ENCODE measurements around the gene DDX4.
"Not testable (repeated sequence)": the region's sequence is repeated elsewhere in the genome, so short reads cannot be mapped to it uniquely, and the experiment has no call there.

The DDX4 gene

DNA sequence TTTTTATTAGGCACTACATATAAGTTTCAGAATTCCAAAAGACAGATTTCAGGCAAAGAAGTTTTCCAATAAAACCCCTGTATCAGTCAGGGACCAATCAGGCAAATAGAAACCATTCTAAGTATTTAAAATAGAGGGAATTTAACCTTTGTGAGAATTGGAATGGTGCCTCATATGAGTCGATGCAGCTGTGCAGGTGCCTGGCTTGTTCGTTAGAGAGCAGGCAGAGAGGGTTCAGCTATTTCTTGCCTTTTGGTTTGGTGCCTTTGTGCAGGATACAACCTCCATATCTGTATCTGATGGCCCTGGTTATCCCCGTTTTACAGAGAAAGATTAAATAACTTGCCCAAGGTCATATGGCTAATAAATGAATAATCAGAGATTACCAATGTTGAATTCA lies 6.0 kb upstream of the DDX4 start:
- no peak for DNase-seq

GRCh38 chr5:55732585-55732984 lies 5.3 kb upstream of the DDX4 start:
- no peak for DNase-seq

- DNase-seq = no peak
Measured at GRCh38 chr5:55734658-55735057, 3.2 kb upstream of the DDX4 start.

DNA sequence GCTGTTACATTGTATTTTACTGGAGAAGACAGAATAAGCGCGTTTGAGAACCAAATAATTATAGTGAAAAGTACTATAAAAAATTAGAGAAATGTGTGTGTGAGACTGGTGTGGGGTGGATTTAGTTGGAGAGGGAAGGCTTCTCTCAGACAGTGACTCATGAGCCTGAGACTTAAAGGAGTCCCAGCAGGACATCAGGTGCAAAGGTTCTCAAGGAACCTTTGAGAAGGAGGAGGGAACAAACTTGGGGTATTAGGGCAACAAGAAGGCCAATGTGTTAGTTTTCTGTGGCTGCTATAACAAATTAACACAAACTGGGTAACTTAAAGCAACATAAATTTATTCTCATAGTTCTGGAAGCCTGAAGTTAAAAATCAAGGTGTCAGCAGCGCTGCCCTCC lies 4.9 kb downstream of the DDX4 start:
- DNase-seq = no peak

DNA sequence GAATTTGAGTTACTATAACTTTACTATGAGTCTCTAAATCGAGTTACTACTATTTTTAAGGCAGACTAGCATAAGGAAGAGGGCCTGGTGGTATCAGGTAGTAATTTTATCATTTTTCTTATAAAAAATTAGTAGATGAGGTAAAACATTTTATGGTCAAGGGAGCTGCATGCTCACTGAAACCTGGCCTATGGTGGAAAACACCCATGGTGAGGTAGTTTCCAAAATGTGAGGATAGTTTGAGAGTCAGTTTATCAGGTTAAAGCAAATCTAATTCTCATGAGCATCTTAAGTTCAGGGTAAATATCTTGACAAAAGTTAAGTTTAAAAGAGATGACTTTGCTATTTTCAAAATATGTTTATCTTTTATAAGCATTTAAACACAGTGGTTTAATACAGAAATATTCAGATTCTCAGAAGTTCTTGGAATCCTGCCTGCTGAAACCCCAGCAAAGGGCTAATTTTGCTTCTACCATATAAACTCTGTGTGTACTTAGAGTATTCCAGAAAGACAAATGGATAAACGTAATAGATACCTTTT lies 10.0 kb downstream of the DDX4 start:
- no peak for DNase-seq

GRCh38 chr5:55749387-55749786 lies 11.5 kb downstream of the DDX4 start:
- DNase-seq = no peak

DNA sequence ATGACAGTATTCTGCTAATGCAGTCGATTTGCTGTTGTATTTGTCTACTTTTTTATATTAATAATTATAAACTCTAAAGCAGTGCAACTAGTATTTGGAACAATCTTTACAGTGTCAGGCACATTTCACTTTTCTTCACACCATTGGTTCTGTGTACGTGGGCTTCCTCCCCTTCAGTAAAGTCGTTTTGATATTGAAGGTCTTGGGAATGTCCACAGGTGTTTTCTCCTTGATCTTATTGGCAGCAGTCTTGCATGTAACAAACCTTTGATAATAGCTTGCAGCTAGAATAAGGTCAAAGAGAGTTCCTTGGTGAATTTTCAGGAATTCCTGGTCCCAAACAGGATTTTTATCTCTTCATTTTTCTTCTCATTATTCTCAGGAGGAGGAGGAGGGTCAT lies 12.2 kb downstream of the DDX4 start:
- no peak for DNase-seq

DNA sequence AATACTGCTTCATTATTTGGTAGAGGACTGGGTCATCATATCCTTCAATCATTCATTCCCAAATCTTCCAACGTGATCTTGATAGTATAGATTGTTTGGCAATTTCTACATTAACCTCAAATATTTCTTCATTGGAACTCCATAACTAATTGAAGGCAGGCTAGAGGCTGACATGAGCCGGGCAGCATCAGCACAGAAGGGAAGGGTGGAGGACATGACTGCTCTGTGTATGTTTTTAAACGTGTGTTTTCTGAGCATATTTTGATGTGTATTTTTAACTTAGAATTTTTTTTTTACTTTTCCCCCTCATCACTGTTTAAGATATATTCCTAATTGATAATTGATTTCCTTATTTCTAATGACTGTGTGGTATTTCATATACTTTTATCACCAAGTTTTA lies 12.6 kb downstream of the DDX4 start:
- DNase-seq = no peak

DNA sequence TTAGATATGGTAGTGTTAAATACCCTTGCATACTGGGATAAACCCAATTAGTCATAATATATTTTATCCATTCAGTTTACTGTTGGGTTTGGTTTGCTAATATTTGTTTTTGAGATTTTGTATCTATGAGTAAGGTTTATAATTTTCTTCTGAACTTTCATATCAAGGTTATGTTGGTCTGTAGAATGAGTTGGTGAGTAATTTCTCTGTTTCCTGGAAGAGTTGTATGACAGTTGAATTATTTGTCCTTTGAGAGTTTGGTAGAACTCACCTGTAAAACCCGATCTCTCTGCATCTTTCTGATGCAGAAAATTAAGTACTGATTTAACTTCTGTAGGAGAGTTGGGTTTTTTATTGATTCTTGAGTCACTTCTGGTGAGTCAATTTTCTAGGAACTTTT lies 20.4 kb downstream of the DDX4 start:
- DNase-seq = no peak

GRCh38 chr5:55758714-55759113 lies 20.9 kb downstream of the DDX4 start:
- DNase-seq = no peak

GRCh38 chr5:55761721-55762120 lies 23.9 kb downstream of the DDX4 start:
- not testable (repeated sequence) for DNase-seq

- no peak for DNase-seq
Measured at GRCh38 chr5:55763746-55764420, 26.0 kb downstream of the DDX4 start.

DNA sequence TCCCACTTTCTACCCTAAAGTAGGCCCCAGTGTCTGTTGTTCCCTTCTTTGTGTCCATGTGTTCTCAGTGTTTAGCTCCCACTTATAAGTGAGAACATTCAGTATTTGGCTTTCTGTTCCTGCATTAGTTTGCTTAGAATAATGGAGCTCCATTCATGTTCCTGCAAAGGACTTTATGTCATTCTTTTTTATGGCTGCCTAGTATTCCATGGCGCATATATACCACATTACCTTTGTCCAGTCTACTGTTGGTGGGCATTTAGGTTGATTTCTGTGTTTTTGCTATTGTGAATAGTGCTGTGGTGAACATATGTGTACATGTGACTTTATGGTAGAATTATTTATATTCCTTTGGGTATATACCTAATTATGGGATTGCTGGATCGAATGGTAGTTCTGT lies 30.4 kb downstream of the DDX4 start:
- no peak for DNase-seq

DNA sequence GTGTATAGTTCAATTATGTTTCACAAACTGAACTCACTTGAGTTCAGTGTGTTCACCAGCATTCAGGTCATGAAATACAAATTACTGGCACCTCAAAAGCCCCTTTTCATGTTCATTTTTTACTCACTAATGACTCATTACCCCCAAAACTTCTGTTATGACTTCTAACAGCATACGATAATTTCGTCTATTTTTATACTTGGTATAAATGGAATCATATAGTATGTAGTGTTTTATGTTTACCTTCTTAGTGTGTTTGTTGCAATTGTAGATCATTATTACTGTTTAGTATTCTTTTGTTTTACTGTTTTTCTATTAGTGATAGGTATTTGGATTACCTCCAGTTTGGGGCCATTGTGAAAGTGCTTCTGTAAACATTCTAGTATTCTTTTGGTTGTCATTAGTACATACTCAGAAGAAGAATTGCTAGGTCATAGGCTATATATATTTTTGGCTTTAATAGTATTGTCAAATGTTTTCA lies 33.4 kb downstream of the DDX4 start:
- no peak for DNase-seq

DNA sequence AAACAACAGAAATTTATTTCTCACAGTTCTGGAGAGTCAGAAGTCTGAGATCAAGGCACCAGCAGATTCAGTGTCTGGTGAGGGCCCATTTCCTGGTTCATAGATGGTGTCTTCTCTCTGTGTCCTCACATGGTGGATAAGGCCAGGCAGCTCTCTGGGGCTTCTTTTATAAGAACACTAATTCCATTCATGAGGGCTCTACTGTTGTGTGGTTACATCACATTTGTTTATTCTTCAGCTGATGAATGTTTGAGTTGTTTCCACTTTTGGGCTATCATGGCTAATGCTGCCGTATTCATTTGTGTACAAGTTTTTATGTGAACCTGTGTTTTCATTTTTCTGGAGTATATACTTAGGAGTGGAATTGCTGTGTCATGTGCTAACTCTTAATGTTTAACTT lies 35.2 kb downstream of the DDX4 start:
- DNase-seq = no peak

DNA sequence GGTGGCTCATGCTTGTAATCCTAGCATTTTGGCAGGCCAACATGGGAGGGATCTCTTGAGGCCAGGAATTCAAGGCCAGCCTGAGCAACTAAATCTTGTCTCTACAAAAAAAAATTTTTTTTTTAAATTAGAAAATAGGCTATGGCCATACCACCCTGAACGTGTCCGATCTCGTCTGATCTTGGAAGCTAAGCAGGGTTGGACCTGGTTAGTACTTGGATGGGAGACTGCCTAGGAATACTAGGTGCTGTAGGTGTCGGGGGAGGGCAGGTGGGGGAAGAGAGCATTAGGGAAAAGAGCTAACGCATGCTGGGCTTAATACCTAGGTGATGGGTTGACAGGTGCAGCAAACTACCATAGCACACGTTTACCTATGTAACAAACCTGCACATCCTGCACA lies 39.5 kb downstream of the DDX4 start:
- DNase-seq = no peak

DNA sequence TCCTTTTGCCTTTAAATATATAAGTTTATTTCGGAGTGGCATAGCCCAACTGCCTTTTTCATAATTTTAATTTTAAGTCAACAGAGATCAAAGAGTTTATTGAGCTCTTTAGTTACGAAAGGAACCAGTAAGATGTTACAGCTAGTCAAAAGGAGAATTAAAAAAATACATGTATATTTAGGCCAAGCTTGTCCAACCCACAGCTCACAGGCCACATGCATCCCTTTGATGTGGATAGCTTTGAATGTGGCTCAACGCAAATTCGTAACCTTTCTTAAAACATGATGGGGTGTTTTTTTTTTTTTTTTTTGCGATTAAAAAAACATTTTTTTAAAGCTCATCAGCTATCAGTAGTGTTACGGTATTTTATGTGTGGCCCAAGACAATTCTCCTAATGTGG lies 63.1 kb downstream of the DDX4 start:
- no peak for DNase-seq

- DNase-seq = not testable (repeated sequence)
Measured at GRCh38 chr5:55808814-55809213, 71.0 kb downstream of the DDX4 start.

GRCh38 chr5:55815939-55816338 lies 78.1 kb downstream of the DDX4 start:
- not testable (repeated sequence) for DNase-seq

- DNase-seq = no peak
Measured at GRCh38 chr5:55816342-55816741, 78.5 kb downstream of the DDX4 start.

DNA sequence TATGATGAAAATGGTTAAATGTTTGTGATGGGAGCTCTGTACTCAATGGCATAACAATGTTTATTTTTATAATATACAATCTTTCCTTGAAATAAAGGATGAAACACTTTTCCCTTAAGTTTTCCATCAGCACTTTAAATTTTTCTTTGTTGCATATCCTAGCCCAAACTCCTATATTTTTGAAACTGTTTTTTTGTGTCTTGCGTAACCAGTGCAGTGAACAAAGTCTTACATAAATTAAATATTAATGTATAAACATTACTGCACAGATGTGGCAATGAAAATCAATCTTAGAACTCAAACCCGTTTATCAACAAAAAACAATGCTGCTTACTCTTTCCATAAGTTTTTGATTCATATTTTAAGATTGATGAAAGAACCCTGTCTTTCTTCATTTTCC lies 79.2 kb downstream of the DDX4 start:
- no peak for DNase-seq

- DNase-seq = no peak
Measured at GRCh38 chr5:55820488-55820887, 82.6 kb downstream of the DDX4 start.

- DNase-seq = no peak
Measured at GRCh38 chr5:55821731-55822512, 84.1 kb downstream of the DDX4 start.

GRCh38 chr5:55823151-55823796 lies 85.4 kb downstream of the DDX4 start:
- DNase-seq = no peak

Data from T1000 (cell line).